GM12878 (cell line): Measurements from ENCODE around the gene PUS10.

Experiments used
- ASH2L ChIP-seq: fragments of 300-600, 200-600 bp; sonication (generic); IDR thresholded peaks from 2 replicates; pipeline ENCODE4 v1.6.1; 2017; ENCODE audit warnings: low read depth, mild to moderate bottlenecking, borderline replicate concordance
- ATF7 ChIP-seq: fragments of 450-650 bp; IDR thresholded peaks from 2 replicates; pipeline ENCODE4 v1.6.1; 2016; ENCODE audit warnings: low read depth, mild to moderate bottlenecking
- CHD4 ChIP-seq: fragments of 200-600 bp; sonication (generic); IDR thresholded peaks from 2 replicates; pipeline ENCODE4 v1.6.1; 2016; ENCODE audit warnings: mild to moderate bottlenecking
- CTCF ChIP-seq, 3 experiments: IDR thresholded peaks in 2 of 3; conservative IDR thresholded peaks in 1 of 3; 2 replicates each; pipeline ENCODE4 v1.5.1; 2011; ENCODE audit warnings: low read depth in 3 of 3, low read length in 3 of 3, mild to moderate bottlenecking in 3 of 3, control low read depth in 2 of 3, moderate library complexity in 2 of 3, inconsistent platforms in 1 of 3, mixed read lengths in 1 of 3; ENCODE audit not compliant: control insufficient read depth in 2 of 3, insufficient read depth in 1 of 3; ENCODE audit errors: extremely low read depth in 1 of 3
- HCFC1 ChIP-seq: fragments of 150-350 bp; IDR thresholded peaks from 2 replicates; pipeline ENCODE4 v1.6.1; 2014; ENCODE audit warnings: low read length
- JUNB ChIP-seq: IDR thresholded peaks from 2 replicates; pipeline ENCODE4 v1.6.1; 2016; ENCODE audit warnings: antibody characterized with exemption, mild to moderate bottlenecking
- MAX ChIP-seq: IDR thresholded peaks from 2 replicates; pipeline ENCODE4 v1.6.1; 2012; ENCODE audit warnings: low read depth, low read length, improper control_type of control experiment
- MYC ChIP-seq: IDR thresholded peaks from 2 replicates; pipeline ENCODE4 v1.6.1; 2011; ENCODE audit warnings: mild to moderate bottlenecking, low read length, moderate library complexity, inconsistent platforms; ENCODE audit not compliant: insufficient read depth, insufficient replicate concordance, insufficient read length, severe bottlenecking
- RBBP5 ChIP-seq: fragments of 200-600 bp; sonication (generic); conservative IDR thresholded peaks from 2 replicates; pipeline ENCODE4 v1.6.1; 2016
- RCOR1 ChIP-seq: conservative IDR thresholded peaks from 2 replicates; pipeline ENCODE4 v1.6.1; 2012; ENCODE audit warnings: low read depth, low read length, improper control_type of control experiment
- SIN3A ChIP-seq: IDR thresholded peaks from 2 replicates; pipeline ENCODE4 v1.6.1; 2012; ENCODE audit warnings: low read depth, low read length, improper control_type of control experiment
- TAF1 ChIP-seq: IDR thresholded peaks from 2 replicates; pipeline ENCODE4 v1.6.1; 2011; ENCODE audit warnings: mild to moderate bottlenecking, low read depth, low read length, borderline replicate concordance
- TF ChIP-seq, protein P1 (sequence below): IDR thresholded peaks from 2 replicates; pipeline ENCODE4 v1.6.1; 2011; ENCODE audit warnings: borderline replicate concordance, low read depth, mild to moderate bottlenecking, moderate library complexity, mixed read lengths, low read length; ENCODE audit not compliant: insufficient read depth; ENCODE audit errors: extremely low read length

GRCh38 chr2:61006486-61007105 lies 11.5 kb downstream of the PUS10 start:
- TF ChIP-seq CTCF (IDR thresholded peaks at IDR 0.05 in 2 of 3, conservative IDR thresholded peaks at IDR 0.05 in 1 of 3; ENCODE audit: control insufficient read depth in 2 of 3, extremely low read depth in 1 of 3, insufficient read depth in 1 of 3, low read depth in 3 of 3, low read length in 3 of 3) (no peak), RBBP5 (no peak), RCOR1 (no peak), TAF1 (no peak), ATF7 (peak; percentile 42; the same call in 1 of the 2 replicates), HCFC1 (no peak), JUNB (no peak), MAX (no peak), CHD4 (no peak), MYC (no peak), SIN3A (no peak), ASH2L (no peak)
- TF ChIP-seq, protein P1, sequence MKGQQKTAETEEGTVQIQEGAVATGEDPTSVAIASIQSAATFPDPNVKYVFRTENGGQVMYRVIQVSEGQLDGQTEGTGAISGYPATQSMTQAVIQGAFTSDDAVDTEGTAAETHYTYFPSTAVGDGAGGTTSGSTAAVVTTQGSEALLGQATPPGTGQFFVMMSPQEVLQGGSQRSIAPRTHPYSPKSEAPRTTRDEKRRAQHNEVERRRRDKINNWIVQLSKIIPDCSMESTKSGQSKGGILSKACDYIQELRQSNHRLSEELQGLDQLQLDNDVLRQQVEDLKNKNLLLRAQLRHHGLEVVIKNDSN = no peak
